Measurements from ENCODE around the gene BNC1.
A peak's percentile ranks its signal among the peaks of the same experiment; 100 is the strongest.

BNC1 gene, protein sequence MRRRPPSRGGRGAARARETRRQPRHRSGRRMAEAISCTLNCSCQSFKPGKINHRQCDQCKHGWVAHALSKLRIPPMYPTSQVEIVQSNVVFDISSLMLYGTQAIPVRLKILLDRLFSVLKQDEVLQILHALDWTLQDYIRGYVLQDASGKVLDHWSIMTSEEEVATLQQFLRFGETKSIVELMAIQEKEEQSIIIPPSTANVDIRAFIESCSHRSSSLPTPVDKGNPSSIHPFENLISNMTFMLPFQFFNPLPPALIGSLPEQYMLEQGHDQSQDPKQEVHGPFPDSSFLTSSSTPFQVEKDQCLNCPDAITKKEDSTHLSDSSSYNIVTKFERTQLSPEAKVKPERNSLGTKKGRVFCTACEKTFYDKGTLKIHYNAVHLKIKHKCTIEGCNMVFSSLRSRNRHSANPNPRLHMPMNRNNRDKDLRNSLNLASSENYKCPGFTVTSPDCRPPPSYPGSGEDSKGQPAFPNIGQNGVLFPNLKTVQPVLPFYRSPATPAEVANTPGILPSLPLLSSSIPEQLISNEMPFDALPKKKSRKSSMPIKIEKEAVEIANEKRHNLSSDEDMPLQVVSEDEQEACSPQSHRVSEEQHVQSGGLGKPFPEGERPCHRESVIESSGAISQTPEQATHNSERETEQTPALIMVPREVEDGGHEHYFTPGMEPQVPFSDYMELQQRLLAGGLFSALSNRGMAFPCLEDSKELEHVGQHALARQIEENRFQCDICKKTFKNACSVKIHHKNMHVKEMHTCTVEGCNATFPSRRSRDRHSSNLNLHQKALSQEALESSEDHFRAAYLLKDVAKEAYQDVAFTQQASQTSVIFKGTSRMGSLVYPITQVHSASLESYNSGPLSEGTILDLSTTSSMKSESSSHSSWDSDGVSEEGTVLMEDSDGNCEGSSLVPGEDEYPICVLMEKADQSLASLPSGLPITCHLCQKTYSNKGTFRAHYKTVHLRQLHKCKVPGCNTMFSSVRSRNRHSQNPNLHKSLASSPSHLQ

GRCh38 chr15:83284559-83285283, at the start of gene BNC1:
Gene BNC1 (minus strand): TSS chr15:83284664. CDS start chr15:83284628, 36 bp downstream.
- DNase-seq (ENCODE audit: low spot score): peak; percentile 31
- TF ChIP-seq CTCF (IDR thresholded peaks at IDR 0.05; ENCODE audit: borderline replicate concordance, control extremely low read depth, extremely low read depth, insufficient read depth, missing control alignments): no peak
- in situ Hi-C loops (cut with MboI; ENCODE audit: low sequenced_read_pairs, unreplicated experiment): no loop called here

GRCh38 chr15:83327041-83327440, 42.6 kb upstream of the BNC1 start:
- in situ Hi-C loops (cut with MboI; ENCODE audit: low sequenced_read_pairs, unreplicated experiment): no loop called here
- DNase-seq (ENCODE audit: low spot score): no peak
- TF ChIP-seq CTCF (IDR thresholded peaks at IDR 0.05; ENCODE audit: borderline replicate concordance, control extremely low read depth, extremely low read depth, insufficient read depth, missing control alignments): no peak

DNA sequence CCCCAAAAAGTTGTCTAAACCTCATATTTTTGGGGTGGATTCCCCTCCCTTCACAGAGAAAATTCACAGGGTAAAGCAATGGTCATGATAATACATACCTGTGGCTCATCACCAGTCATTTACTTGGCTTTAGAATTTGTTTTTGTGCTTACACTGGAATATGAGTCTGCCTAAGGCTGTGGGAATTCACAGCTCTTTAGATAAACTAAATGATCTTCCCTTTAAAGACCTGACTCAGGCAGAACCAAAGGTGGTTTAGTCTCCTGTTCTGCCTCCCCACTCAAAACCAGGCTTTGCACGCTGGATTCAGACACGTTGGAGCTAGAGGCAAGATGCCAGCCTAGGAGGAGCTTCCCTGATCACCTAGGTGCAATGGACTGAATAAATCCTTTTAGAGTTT, 40.3 kb upstream of the BNC1 start:
- in situ Hi-C loops (cut with MboI; ENCODE audit: low sequenced_read_pairs, unreplicated experiment): no loop called here
- TF ChIP-seq CTCF (IDR thresholded peaks at IDR 0.05; ENCODE audit: borderline replicate concordance, control extremely low read depth, extremely low read depth, insufficient read depth, missing control alignments): no peak
- DNase-seq (ENCODE audit: low spot score): no peak

DNA sequence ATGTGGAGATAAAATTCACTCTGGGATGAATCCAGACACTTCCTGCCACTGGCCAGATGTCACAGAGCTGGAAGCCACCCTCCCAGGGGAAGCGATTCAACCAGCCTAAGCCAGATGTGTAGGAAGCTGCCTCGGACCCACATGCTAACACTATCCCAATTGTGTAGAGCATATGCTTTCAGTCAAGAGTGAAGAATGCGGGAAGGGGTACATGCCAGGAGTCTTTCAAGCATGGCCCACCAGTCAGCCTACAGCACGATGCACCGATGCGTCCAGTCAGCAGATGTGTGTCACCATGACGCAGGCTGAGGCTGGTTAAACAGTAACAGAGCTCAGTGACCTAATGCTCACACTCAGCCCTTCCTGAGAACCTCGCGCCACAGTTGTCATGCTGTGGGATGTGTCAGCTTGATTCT, 38.8 kb upstream of the BNC1 start:
- DNase-seq (ENCODE audit: low spot score): no peak
- in situ Hi-C loops (cut with MboI; ENCODE audit: low sequenced_read_pairs, unreplicated experiment): no loop called here
- TF ChIP-seq CTCF (IDR thresholded peaks at IDR 0.05; ENCODE audit: borderline replicate concordance, control extremely low read depth, extremely low read depth, insufficient read depth, missing control alignments): no peak

GRCh38 chr15:83322691-83323090, 38.2 kb upstream of the BNC1 start:
- in situ Hi-C loops (cut with MboI; ENCODE audit: low sequenced_read_pairs, unreplicated experiment): no loop called here
- no peak for DNase-seq (ENCODE audit: low spot score)
- no peak for TF ChIP-seq CTCF (IDR thresholded peaks at IDR 0.05; ENCODE audit: borderline replicate concordance, control extremely low read depth, extremely low read depth, insufficient read depth, missing control alignments)

DNA sequence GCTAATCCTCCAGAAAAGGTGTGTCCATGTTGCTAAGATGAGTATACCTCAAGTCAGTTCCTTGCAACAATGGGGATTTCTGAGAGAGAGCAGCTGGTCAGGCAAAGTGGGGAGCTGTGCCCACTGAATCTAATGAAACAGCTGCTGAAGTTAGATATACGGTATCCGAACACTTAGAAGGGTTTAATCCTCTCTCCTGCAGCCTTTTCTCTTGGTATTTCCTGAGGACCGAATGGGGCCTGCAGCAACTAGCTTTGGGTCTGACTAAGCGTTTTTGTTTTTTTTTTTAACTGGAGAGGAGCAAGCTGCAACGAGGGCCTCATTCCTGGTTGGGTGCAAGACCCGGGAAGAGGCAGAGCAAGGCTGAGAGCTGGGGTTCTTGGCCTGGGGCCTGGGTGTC, 37.6 kb upstream of the BNC1 start:
- in situ Hi-C loops (cut with MboI; ENCODE audit: low sequenced_read_pairs, unreplicated experiment): no loop called here
- DNase-seq (ENCODE audit: low spot score): no peak
- TF ChIP-seq CTCF (IDR thresholded peaks at IDR 0.05; ENCODE audit: borderline replicate concordance, control extremely low read depth, extremely low read depth, insufficient read depth, missing control alignments): no peak
